Thyroid gland (tissue), 4 donors: ENCODE measurements around the gene SLC35E2B. TPM values are rescaled to one million over a fixed set of nuclear protein-coding genes. Genes with fewer than 3 reads are reported as not detected.
"Not testable (repeated sequence)": the region's sequence is repeated elsewhere in the genome, so short reads cannot be mapped to it uniquely, and the experiment has no call there.

ENCODE experiments used
- DNase-seq, 2 donors: peaks; one replicate each; pipeline ENCODE4 v3.0.0-alpha.2; 2019
- H3K27ac ChIP-seq, 3 donors: fragments of 200-600 bp; sonication (generic); 1 replicate in 2 of 3; 2 replicates in 1 of 3; pipeline ENCODE4 v1.5.1; 2016 to 2019; ENCODE audit warnings: mild to moderate bottlenecking in 1 of 3, moderate library complexity in 1 of 3
- H3K27me3 ChIP-seq: fragments of 200-600 bp; sonication (generic); one replicate; pipeline ENCODE4 v1.5.1; 2019
- H3K36me3 ChIP-seq, 2 donors: fragments of 200-600 bp; sonication (generic); one replicate each; pipeline ENCODE4 v1.5.1; 2016 to 2019
- H3K4me1 ChIP-seq, 2 donors: fragments of 200-600 bp; sonication (generic); one replicate each; pipeline ENCODE4 v1.5.1; 2017 to 2019
- H3K4me3 ChIP-seq, 3 donors: fragments of 200-600 bp; sonication (generic); replicated peaks in 1 of 3; 1 replicate in 2 of 3; 2 replicates in 1 of 3; pipeline ENCODE4 v1.5.1; 2016; ENCODE audit warnings: mild to moderate bottlenecking in 1 of 3
- H3K9me3 ChIP-seq: fragments of 200-600 bp; sonication (generic); one replicate; pipeline ENCODE4 v1.5.1; 2017
- POLR2A ChIP-seq, 2 donors: fragments of 450-650 bp; IDR thresholded peaks; one replicate each; pipeline ENCODE4 v1.6.1; 2017; ENCODE audit warnings: antibody characterized with exemption in 2 of 2, mild to moderate bottlenecking in 2 of 2, moderate library complexity in 1 of 2
- WGBS, 2 donors: methylation state at CpG; one replicate each; pipeline ENCODE4 v1.1.5; 2017; 5-methylcytosine and 5-hydroxymethylcytosine counted together
- intact Hi-C: fragments of 100-400 bp; cut with DNase I; formaldehyde crosslinking; loops from one replicate; pipeline ENCODE4 v1.15.1; 2023
- total RNA-seq, 4 donors: library from RNA; depleted of rRNA; stranded (reverse); fragments of >200 nt; gene quantifications; one replicate each; pipeline ENCODE4 v1.2.3, GENCODE V29; 2016
- TF ChIP-seq, protein P1 (sequence below), 6 experiments: fragments of 200-600 bp in 3 of 6; fragments of 450-650 bp in 3 of 6; sonication (generic) in 3 of 6; IDR thresholded peaks; one replicate each; pipeline ENCODE4 v1.5.1; 2016 to 2019; ENCODE audit warnings: antibody characterized with exemption in 6 of 6, mild to moderate bottlenecking in 2 of 6, inconsistent platforms in 1 of 6, moderate library complexity in 1 of 6

SLC35E2B gene
- total RNA-seq, 4 donors from 2014 or later: 35.5 to 85.1 (median 50.2) TPM

DNA sequence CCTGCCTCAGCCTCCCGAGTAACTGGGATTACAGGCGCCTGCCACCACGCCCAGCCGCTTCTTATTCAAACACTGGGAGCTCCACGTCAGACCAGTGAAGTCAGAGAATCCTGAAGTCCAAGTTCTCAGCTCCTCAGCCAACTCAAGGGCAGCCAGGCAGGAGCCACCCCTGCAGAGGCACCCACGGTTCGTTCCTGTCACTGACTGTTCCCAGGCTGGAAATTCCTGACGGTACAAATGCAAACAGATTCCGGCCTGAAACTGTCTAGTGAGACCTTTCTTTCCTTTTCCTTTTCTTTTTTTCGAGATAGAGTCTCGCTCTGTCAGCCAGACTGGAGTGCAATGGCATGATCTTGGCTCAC, 11.7 kb downstream of the SLC35E2B start:
- H3K4me3 ChIP-seq: no peak overlapping the region
- H3K36me3 ChIP-seq: no peaks in the 10 kb centered on the region
- 44 to 50% methylated on average over 11 of the region's 11 CpGs for WGBS, 2 donors
- peak; percentile 73 to 80 for DNase-seq
- no peaks in the 10 kb centered on the region for H3K27me3 ChIP-seq
- peaks cover 22 to 30% of the 10 kb centered on the region in 2 donors for H3K4me1 ChIP-seq
- intact Hi-C loops: no loop called here
- peak overlapping the region; percentile 16 to 73 (median 57) for H3K27ac ChIP-seq
- TF ChIP-seq, protein P1, sequence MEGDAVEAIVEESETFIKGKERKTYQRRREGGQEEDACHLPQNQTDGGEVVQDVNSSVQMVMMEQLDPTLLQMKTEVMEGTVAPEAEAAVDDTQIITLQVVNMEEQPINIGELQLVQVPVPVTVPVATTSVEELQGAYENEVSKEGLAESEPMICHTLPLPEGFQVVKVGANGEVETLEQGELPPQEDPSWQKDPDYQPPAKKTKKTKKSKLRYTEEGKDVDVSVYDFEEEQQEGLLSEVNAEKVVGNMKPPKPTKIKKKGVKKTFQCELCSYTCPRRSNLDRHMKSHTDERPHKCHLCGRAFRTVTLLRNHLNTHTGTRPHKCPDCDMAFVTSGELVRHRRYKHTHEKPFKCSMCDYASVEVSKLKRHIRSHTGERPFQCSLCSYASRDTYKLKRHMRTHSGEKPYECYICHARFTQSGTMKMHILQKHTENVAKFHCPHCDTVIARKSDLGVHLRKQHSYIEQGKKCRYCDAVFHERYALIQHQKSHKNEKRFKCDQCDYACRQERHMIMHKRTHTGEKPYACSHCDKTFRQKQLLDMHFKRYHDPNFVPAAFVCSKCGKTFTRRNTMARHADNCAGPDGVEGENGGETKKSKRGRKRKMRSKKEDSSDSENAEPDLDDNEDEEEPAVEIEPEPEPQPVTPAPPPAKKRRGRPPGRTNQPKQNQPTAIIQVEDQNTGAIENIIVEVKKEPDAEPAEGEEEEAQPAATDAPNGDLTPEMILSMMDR (IDR thresholded peaks at IDR 0.05): no peak
- TF ChIP-seq POLR2A (IDR thresholded peaks at IDR 0.05): peak in 1 of 2 donors; percentile 26
- no peaks in the 10 kb centered on the region for H3K9me3 ChIP-seq

DNA sequence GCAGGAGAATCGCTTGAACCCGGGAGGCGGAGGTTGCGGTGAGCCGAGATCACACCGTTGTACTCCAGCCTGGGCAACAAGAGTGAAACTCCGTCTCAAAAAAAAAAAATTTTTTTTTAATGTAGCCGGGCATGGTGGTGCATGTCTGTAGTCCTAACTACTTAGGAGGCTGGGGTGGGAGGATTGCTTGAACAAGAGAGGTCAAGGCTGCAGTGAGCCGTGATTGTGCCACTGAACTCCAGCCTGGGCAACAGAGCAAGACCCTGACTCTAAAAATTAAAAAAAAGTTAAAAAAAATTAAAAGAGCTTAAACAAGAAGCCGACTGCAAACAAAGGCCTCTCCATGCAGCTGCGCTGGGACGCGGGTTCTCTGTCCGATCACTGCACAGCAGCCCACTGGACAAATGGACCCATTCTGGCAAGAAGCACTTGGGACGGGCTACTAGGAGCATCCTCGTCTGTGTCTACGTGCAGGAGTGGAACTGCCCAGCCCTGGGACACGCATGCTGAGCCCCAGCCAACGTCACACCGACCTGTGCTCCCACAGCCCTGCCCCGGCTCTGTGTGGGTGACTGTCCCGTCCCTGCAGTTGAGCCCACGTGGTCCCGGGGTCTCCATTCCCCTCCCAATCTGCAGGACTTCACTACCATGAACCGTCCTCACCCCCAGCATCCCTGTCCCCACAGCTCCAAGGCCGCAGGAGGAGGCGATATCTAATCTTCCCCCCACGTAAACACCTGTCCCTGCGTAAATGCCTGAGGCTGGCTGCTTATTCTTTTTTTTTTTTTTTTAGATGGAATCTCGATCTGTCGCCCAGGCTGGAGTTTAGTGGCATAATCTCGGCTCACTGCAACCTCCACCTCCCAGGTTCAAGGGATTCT, 12.3 kb downstream of the SLC35E2B start:
- DNase-seq: no peak
- peak overlapping the region; percentile 16 to 73 (median 57) for H3K27ac ChIP-seq
- no peaks in the 10 kb centered on the region for H3K9me3 ChIP-seq
- intact Hi-C loops: no loop called here
- TF ChIP-seq, protein P1 (IDR thresholded peaks at IDR 0.05): no peak
- no peak for TF ChIP-seq POLR2A (IDR thresholded peaks at IDR 0.05)
- H3K4me3 ChIP-seq: no peak overlapping the region
- H3K27me3 ChIP-seq: no peaks in the 10 kb centered on the region
- H3K4me1 ChIP-seq: peaks cover 22 to 30% of the 10 kb centered on the region in 2 donors
- H3K36me3 ChIP-seq: no peaks in the 10 kb centered on the region
- 91 to 92% methylated on average over 32 of the region's 32 CpGs for whole genome bisulfite sequencing, 2 donors

DNA sequence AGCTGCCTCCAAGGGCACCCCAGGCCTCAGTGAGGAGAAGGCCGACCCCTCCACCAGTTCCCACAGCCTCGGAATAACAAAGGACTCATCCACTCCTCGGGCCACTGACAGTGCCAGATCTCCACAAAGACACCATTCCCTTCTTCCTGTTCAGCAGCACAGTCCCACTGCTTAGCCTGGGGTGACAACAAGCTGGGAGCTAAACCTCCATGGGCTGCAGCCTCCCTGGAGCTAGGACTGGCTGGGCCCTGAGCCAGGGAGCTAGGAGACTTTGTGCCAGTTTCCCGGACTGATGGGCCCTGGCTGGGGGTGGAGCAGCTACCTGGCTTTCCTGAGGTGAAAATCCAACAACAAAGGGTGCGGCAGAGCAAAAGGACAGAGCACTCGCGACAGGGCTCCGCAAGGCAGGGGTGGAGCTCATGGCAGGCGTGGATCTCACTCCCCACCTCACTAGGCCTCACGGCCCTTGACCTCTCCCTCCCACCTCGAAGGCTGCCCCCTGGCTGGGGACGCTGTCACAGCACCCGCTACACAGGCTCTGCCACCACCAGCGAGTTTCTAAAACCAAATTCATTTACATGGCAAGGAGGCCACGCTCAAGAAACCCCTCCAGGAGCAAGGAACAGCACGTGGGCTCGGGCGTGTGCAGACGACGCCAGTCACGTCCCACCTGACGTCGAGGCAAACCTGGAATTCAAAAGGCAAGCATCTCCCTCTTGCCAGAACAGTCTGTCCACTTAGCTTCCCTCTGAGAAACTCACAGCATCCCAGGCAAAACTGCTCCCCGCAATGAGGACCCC, 13.8 kb downstream of the SLC35E2B start:
- 77% methylated on average over 21 to 23 of the region's 24 CpGs for WGBS, 2 donors
- intact Hi-C loops: no loop called here
- no peak overlapping the region for H3K4me3 ChIP-seq
- no peaks in the 10 kb centered on the region for H3K27me3 ChIP-seq
- TF ChIP-seq POLR2A (IDR thresholded peaks at IDR 0.05): no peak
- TF ChIP-seq, protein P1 (IDR thresholded peaks at IDR 0.05): no peak
- H3K4me1 ChIP-seq: peaks cover 22 to 30% of the 10 kb centered on the region in 2 donors
- H3K9me3 ChIP-seq: no peaks in the 10 kb centered on the region
- H3K36me3 ChIP-seq: peaks cover 0 to 6% of the 10 kb centered on the region in 2 donors
- peak overlapping the region in 1 of 3 donors; percentile 40 for H3K27ac ChIP-seq
- DNase-seq: peak in 1 of 2 donors; percentile 22

DNA sequence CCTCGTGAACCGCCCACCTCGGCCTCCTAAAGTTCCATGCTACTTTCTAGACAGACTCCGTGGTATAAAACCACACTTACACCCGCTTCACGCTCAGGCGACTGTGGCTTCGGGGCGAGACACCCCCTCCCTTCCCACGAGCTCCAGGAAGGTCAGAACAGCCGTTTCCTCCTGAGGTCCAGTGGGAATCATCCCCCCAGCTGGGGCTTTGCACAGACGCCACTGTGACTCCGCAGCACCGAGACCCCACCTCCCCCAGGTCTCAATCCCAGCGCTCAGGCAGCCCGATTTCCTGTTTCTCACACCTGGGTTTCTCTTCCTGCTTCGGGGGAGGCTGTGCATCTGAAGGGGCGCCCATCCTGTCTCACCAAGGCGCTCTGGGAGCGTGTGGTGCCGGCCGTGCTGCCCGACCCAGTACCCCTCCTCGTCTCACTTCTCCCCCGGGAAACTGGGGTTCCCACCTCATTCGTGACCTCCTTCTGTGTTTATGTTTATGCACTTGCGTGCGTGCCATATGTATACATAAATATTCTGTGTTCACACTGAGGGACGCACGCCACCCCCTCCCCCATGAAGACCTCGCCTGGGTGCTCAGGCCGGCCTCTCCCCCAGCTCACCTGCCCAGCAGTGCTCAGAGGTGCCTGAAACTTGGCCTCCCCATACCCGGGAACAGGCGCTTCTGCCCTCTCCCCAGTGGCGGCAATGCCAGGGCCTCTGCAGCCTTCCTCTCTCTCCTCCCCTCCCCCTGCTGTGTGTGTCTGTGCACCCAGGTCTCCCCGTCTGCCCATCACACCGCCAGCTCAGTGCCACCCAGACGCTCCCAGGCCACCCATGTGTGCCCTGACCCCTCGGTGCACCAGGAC, 14.6 kb downstream of the SLC35E2B start:
- Histone ChIP-seq H3K4me1 (peaks cover 22 to 30% of the 10 kb centered on the region in 2 donors), H3K27me3 (no peaks in the 10 kb centered on the region), H3K27ac (peak overlapping the region in 1 of 3 donors; percentile 40), H3K4me3 (no peak overlapping the region), H3K9me3 (no peaks in the 10 kb centered on the region), H3K36me3 (peaks cover 0 to 6% of the 10 kb centered on the region in 2 donors)
- DNase-seq: no peak
- 78 to 83% methylated on average over 38 to 39 of the region's 39 CpGs for WGBS, 2 donors
- intact Hi-C loops: no loop called here
- TF ChIP-seq POLR2A (IDR thresholded peaks at IDR 0.05): no peak
- TF ChIP-seq, protein P1 (IDR thresholded peaks at IDR 0.05): no peak

DNA sequence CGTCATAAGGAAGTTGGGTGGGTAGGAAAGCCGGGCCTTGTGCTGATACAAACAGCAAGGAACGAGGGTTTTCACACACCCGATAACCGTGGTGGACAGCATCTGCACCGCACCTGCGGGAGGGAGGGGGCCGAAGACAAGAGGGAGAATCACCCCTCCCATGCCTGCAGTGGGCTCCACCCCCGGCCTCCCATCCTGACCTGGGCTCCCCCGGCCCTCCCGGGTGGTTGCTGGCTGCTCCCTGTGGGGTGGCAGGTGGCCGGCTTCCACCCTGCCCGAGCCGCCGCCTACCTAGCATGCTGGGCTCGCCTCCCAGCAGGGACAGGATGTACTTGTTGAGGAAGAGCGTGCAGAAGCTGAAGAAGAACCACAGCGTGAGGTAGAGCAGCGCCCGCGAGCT, 16.5 kb downstream of the SLC35E2B start:
- H3K4me1 ChIP-seq: peaks cover 17 to 26% of the 10 kb centered on the region in 2 donors
- intact Hi-C loops, H3K27me3 ChIP-seq, H3K9me3 ChIP-seq, H3K4me3 ChIP-seq, DNase-seq, H3K27ac ChIP-seq: not testable (repeated sequence)
- no CpG with 5 or more reads among the region's 21 CpGs for WGBS, 2 donors
- H3K36me3 ChIP-seq: peaks cover 0 to 22% of the 10 kb centered on the region in 2 donors

DNA sequence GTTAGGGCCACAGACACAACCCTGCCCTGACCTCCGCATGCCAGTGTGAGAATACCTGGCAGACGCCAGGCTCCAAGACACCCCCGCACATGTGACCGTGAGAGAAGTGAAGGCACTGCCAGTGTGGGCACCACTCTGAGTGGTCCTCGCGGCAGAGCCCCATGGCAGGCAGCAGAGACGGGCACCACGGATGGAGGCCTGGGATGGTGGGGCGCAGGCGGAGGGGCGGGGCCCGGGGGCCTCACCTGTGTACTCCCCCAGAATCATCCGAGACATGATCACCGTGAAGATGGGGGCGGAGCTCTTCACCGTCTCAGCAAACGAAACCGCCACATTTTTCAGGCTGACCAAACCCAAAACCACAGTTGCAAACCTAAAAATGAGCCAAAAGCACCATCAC, 17.4 kb downstream of the SLC35E2B start:
- H3K27ac ChIP-seq, H3K4me3 ChIP-seq, H3K9me3 ChIP-seq, intact Hi-C loops, H3K27me3 ChIP-seq, DNase-seq: not testable (repeated sequence)
- no CpG with 5 or more reads among the region's 18 CpGs for WGBS, 2 donors
- peaks cover 0 to 26% of the 10 kb centered on the region in 2 donors for H3K36me3 ChIP-seq
- H3K4me1 ChIP-seq: peaks cover 8 to 17% of the 10 kb centered on the region in 2 donors

DNA sequence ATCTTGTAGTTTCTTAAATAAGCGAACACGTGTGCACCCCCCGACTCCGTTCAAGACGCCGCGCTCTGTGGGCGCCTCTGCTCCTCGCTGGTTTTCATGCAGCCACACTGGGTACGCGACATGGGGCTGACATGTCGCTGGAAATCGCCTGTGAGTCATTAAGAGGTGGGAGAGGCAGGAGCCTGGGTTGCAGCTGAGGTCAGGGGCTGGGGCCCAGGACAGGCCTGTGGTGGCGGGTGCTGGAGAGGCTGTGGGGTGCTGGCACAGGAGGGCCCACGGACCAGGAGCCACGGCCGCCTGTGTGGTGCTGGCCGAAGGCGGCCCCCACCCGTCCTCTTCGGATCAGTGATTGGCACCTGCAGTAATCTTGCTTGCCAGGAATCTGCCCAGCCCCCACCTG, 17.8 kb downstream of the SLC35E2B start:
- WGBS, 2 donors: 84 to 85% methylated on average over 14 to 19 of the region's 21 CpGs
- intact Hi-C loops: not testable (repeated sequence)

More for the DNA sequence above, 17.8 kb downstream of the SLC35E2B start:
- H3K4me1 ChIP-seq: peaks cover 8 to 15% of the 10 kb centered on the region in 2 donors
- not testable (repeated sequence) for H3K27me3 ChIP-seq, DNase-seq, H3K4me3 ChIP-seq, H3K9me3 ChIP-seq, H3K27ac ChIP-seq
- H3K36me3 ChIP-seq: peaks cover under 1 to 29% of the 10 kb centered on the region in 2 donors
